Right kidney (tissue), 1 donor: ENCODE data around the gene DNAJC2.
"Not testable (repeated sequence)": the region's sequence is repeated elsewhere in the genome, so short reads cannot be mapped to it uniquely, and the experiment has no call there.

Experiments used
- DNase-seq: peaks from one replicate; pipeline ENCODE4 v3.0.0-alpha.2; 2016

DNAJC2 gene

GRCh38 chr7:103266229-103266628 lies 78.3 kb downstream of the DNAJC2 start:
- DNase-seq = not testable (repeated sequence)

DNA sequence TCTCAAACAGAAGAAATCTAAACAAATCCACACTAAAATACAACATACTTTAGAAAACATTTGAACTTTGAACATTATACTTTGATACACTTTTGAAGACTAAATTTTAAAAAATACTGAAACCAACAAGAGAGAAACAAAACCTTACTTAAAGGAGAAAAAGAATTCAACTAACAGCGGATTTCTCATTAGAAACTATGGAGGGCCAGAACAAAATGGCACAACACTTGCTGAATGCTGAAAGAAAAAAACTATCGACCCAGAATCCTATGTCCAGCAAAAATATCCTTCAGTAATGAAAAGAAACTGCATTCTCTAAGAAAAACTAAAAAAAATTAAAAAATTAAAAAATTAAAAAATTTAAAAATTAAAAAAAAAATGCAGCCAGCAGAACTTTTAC lies 80.5 kb downstream of the DNAJC2 start:
- not testable (repeated sequence) for DNase-seq
